Hepatocyte (in vitro differentiated cells): ENCODE results near the gene TRPM5.

Experiments used
- EZH2 ChIP-seq: fragments of 200-600 bp; sonication (generic); IDR thresholded peaks from 2 replicates; pipeline ENCODE4 v1.6.1; 2016; ENCODE audit warnings: antibody characterized with exemption, mild to moderate bottlenecking, borderline replicate concordance
- EZH2phosphoT487 ChIP-seq: fragments of 200-600 bp; sonication (generic); IDR thresholded peaks from one replicate; pipeline ENCODE4 v1.6.1; 2018; ENCODE audit warnings: antibody characterized with exemption, mild to moderate bottlenecking, low read depth, moderate library complexity; ENCODE audit not compliant: unreplicated experiment, severe bottlenecking
- TF ChIP-seq, protein P1 (sequence below): fragments of 200-600 bp; sonication (generic); IDR thresholded peaks from 2 replicates; pipeline ENCODE4 v1.5.1; 2016; ENCODE audit warnings: antibody characterized with exemption, mild to moderate bottlenecking; ENCODE audit not compliant: poor library complexity

DNA sequence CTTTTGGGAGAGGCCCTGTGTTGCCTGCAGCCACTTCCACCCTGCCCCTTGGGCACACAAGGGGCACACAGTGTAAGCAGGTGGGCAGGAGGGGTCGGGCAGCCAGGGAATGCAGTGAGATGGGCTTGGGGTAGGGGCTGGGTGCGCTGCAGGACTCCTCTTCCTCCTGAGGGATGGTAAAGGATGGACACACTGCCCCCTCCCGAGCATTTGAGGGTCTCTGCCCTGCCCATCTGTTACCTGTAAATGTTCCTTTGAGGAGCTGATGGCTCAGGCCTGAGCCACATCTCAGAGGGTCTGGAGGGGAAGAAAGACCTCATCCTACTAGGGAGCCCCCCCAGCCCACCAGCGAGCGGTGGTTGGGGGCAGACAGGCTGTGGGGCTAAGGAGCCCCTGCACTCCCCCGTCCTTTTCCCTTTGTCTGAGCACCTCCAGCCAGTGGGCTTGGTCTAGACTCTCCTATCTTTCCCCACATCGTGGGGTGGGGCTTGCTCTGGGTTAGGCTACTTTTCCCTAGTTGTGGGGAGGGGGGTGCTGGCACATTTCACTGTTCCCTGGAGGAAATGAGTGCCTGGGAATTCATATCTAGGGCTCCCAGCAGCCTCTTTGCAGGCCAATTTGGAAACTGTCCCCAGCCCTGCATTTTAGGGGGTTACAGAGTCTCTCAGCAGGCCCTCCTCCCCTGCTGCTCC, 45.5 kb downstream of the TRPM5 start:
- TF ChIP-seq, protein P1, sequence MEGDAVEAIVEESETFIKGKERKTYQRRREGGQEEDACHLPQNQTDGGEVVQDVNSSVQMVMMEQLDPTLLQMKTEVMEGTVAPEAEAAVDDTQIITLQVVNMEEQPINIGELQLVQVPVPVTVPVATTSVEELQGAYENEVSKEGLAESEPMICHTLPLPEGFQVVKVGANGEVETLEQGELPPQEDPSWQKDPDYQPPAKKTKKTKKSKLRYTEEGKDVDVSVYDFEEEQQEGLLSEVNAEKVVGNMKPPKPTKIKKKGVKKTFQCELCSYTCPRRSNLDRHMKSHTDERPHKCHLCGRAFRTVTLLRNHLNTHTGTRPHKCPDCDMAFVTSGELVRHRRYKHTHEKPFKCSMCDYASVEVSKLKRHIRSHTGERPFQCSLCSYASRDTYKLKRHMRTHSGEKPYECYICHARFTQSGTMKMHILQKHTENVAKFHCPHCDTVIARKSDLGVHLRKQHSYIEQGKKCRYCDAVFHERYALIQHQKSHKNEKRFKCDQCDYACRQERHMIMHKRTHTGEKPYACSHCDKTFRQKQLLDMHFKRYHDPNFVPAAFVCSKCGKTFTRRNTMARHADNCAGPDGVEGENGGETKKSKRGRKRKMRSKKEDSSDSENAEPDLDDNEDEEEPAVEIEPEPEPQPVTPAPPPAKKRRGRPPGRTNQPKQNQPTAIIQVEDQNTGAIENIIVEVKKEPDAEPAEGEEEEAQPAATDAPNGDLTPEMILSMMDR: no peak
- TF ChIP-seq EZH2 (no peak), EZH2phosphoT487 (no peak)
